Mesendoderm (in vitro differentiated cells): Measurements from ENCODE around the gene MCF2L.

Source experiments
- DNase-seq: peaks from one replicate; pipeline ENCODE4 v3.0.0; 2013
- H2AK5ac ChIP-seq: 2 replicates; pipeline ENCODE4 v1.6.1; 2013; ENCODE audit warnings: low read length, inconsistent platforms
- H2BK120ac ChIP-seq: 2 replicates; pipeline ENCODE4 v1.6.1; 2013; ENCODE audit warnings: low read depth, mild to moderate bottlenecking, low read length, moderate library complexity, mixed read lengths
- H2BK15ac ChIP-seq: replicated peaks from 2 replicates; pipeline ENCODE4 v1.6.1; 2013; ENCODE audit warnings: low read depth, mild to moderate bottlenecking, moderate library complexity
- H2BK5ac ChIP-seq: 2 replicates; pipeline ENCODE4 v1.6.1; 2013; ENCODE audit warnings: low read length, inconsistent platforms
- H3K18ac ChIP-seq: 2 replicates; pipeline ENCODE4 v1.6.1; 2013; ENCODE audit warnings: mild to moderate bottlenecking, low read length, mixed read lengths
- H3K23ac ChIP-seq: one replicate; pipeline ENCODE4 v1.6.1; 2013; ENCODE audit warnings: low read length
- H3K27ac ChIP-seq: 2 replicates; pipeline ENCODE4 v1.5.1; 2013; ENCODE audit warnings: low read depth, mild to moderate bottlenecking, inconsistent platforms, low read length, moderate library complexity
- H3K27me3 ChIP-seq: 2 replicates; pipeline ENCODE4 v1.6.1; 2013; ENCODE audit warnings: low read length, control low read depth, mild to moderate bottlenecking, inconsistent platforms; ENCODE audit not compliant: insufficient read depth, poor library complexity
- H3K36me3 ChIP-seq: 2 replicates; pipeline ENCODE4 v1.6.1; 2013; ENCODE audit warnings: low read length, inconsistent platforms; ENCODE audit not compliant: control insufficient read depth, insufficient read depth
- H3K4ac ChIP-seq: one replicate; pipeline ENCODE4 v1.6.1; 2013; ENCODE audit warnings: low read depth, mild to moderate bottlenecking, low read length, moderate library complexity
- H3K4me1 ChIP-seq: 2 replicates; pipeline ENCODE4 v1.6.1; 2013; ENCODE audit warnings: low read depth, low read length, inconsistent platforms; ENCODE audit not compliant: control insufficient read depth
- H3K4me2 ChIP-seq: 2 replicates; pipeline ENCODE4 v1.6.1; 2013; ENCODE audit warnings: low read length
- H3K4me3 ChIP-seq: 2 replicates; pipeline ENCODE4 v1.5.1; 2013; ENCODE audit warnings: mild to moderate bottlenecking, low read length
- H3K56ac ChIP-seq: one replicate; pipeline ENCODE4 v1.6.1; 2013; ENCODE audit warnings: low read length
- H3K79me1 ChIP-seq: 2 replicates; pipeline ENCODE4 v1.6.1; 2013; ENCODE audit warnings: low read length, inconsistent platforms
- H3K79me2 ChIP-seq: 2 replicates; pipeline ENCODE4 v1.6.1; 2013; ENCODE audit warnings: mild to moderate bottlenecking, low read length; ENCODE audit not compliant: control insufficient read depth, insufficient read depth
- H3K9ac ChIP-seq: 2 replicates; pipeline ENCODE4 v1.6.1; 2013; ENCODE audit warnings: low read length, inconsistent platforms
- H4K5ac ChIP-seq: one replicate; pipeline ENCODE4 v1.6.1; 2013; ENCODE audit warnings: low read length
- H4K8ac ChIP-seq: one replicate; pipeline ENCODE4 v1.6.1; 2013; ENCODE audit warnings: low read depth, mild to moderate bottlenecking, control low read depth, low read length, moderate library complexity
- WGBS: extraction: QIAGEN DNeasy Blood & Tissue Kit; methylation state at CpG from one replicate; pipeline ENCODE4 v1.1.7; 2013; ENCODE audit warnings: low lambda C conversion rate, missing lambda C conversion rate; ENCODE audit not compliant: insufficient coverage; ENCODE audit errors: extremely low coverage; 5-methylcytosine and 5-hydroxymethylcytosine counted together

The MCF2L gene

GRCh38 chr13:112992931-112993680, 24.1 kb downstream of the MCF2L start:
- Histone ChIP-seq H3K27ac (no peak overlapping the region), H3K27me3 (no peaks in the 10 kb centered on the region), H3K23ac (no peak overlapping the region), H4K8ac (no peak overlapping the region), H3K4ac (no peak overlapping the region), H3K9ac (no peak overlapping the region), H2BK15ac (no peak overlapping the region), H3K79me1 (no peaks in the 10 kb centered on the region), H2AK5ac (no peak overlapping the region), H2BK120ac (no peak overlapping the region), H3K4me3 (no peak overlapping the region), H3K36me3 (no peaks in the 10 kb centered on the region), H3K18ac (no peak overlapping the region), H3K4me2 (no peak overlapping the region), H3K79me2 (no peaks in the 10 kb centered on the region), H2BK5ac (no peak overlapping the region), H4K5ac (no peak overlapping the region), H3K56ac (no peak overlapping the region), H3K4me1 (no peaks in the 10 kb centered on the region)
- no CpG with 5 or more reads among the region's 31 CpGs for WGBS
- no peak for DNase-seq

- no peak overlapping the region for H2AK5ac ChIP-seq
- H3K4me3 ChIP-seq: no peak overlapping the region
- H4K8ac ChIP-seq: no peak overlapping the region
- H2BK5ac ChIP-seq: no peak overlapping the region
- H2BK15ac ChIP-seq: no peak overlapping the region
- H3K56ac ChIP-seq: no peak overlapping the region
- H2BK120ac ChIP-seq: no peak overlapping the region
- no peak overlapping the region for H4K5ac ChIP-seq
- no peaks in the 10 kb centered on the region for H3K79me2 ChIP-seq
- no peak overlapping the region for H3K23ac ChIP-seq
- H3K36me3 ChIP-seq: no peaks in the 10 kb centered on the region
- no peak overlapping the region for H3K4ac ChIP-seq
- H3K18ac ChIP-seq: no peak overlapping the region
- H3K27ac ChIP-seq: no peak overlapping the region
- no peak overlapping the region for H3K4me2 ChIP-seq
- no CpG with 5 or more reads among the region's 46 CpGs for WGBS
- DNase-seq: no peak
- no peak overlapping the region for H3K9ac ChIP-seq
- no peaks in the 10 kb centered on the region for H3K79me1 ChIP-seq
- no peaks in the 10 kb centered on the region for H3K27me3 ChIP-seq
- no peaks in the 10 kb centered on the region for H3K4me1 ChIP-seq
Observed at GRCh38 chr13:112994084-112994780, 25.2 kb downstream of the MCF2L start.

GRCh38 chr13:112994781-112995355, 25.9 kb downstream of the MCF2L start:
- no peak for DNase-seq
- Histone ChIP-seq H4K8ac (no peak overlapping the region), H3K4me3 (no peak overlapping the region), H3K18ac (no peak overlapping the region), H3K79me2 (no peaks in the 10 kb centered on the region), H2BK5ac (no peak overlapping the region), H2AK5ac (no peak overlapping the region), H3K23ac (no peak overlapping the region), H2BK15ac (no peak overlapping the region), H4K5ac (no peak overlapping the region), H3K27me3 (no peaks in the 10 kb centered on the region), H3K4me1 (no peaks in the 10 kb centered on the region), H3K79me1 (no peaks in the 10 kb centered on the region), H2BK120ac (no peak overlapping the region), H3K9ac (no peak overlapping the region), H3K56ac (no peak overlapping the region), H3K4ac (no peak overlapping the region), H3K36me3 (no peaks in the 10 kb centered on the region), H3K27ac (no peak overlapping the region), H3K4me2 (no peak overlapping the region)
- WGBS: no CpG with 5 or more reads among the region's 34 CpGs

GRCh38 chr13:112995395-112996191, 26.6 kb downstream of the MCF2L start:
- Histone ChIP-seq H3K27me3 (no peaks in the 10 kb centered on the region), H3K79me1 (no peaks in the 10 kb centered on the region)
- WGBS: no CpG with 5 or more reads among the region's 27 CpGs

GRCh38 chr13:112996671-112997091, 27.7 kb downstream of the MCF2L start:
- H3K27ac ChIP-seq: no peak overlapping the region
- H2BK5ac ChIP-seq: no peak overlapping the region
- no peak overlapping the region for H2BK15ac ChIP-seq
- H2BK120ac ChIP-seq: no peak overlapping the region
- H3K4me1 ChIP-seq: no peaks in the 10 kb centered on the region
- no CpG with 5 or more reads among the region's 19 CpGs for WGBS
- no peak overlapping the region for H3K9ac ChIP-seq
- no peak overlapping the region for H3K4me3 ChIP-seq
- no peak overlapping the region for H3K23ac ChIP-seq
- H3K56ac ChIP-seq: no peak overlapping the region
- H3K4me2 ChIP-seq: no peak overlapping the region
- H2AK5ac ChIP-seq: no peak overlapping the region
- DNase-seq: no peak
- no peak overlapping the region for H3K4ac ChIP-seq
- no peak overlapping the region for H4K5ac ChIP-seq
- H3K79me2 ChIP-seq: no peaks in the 10 kb centered on the region
- H3K79me1 ChIP-seq: no peaks in the 10 kb centered on the region
- H4K8ac ChIP-seq: no peak overlapping the region
- H3K36me3 ChIP-seq: no peaks in the 10 kb centered on the region
- no peak overlapping the region for H3K18ac ChIP-seq
- no peaks in the 10 kb centered on the region for H3K27me3 ChIP-seq

More at GRCh38 chr13:112995395-112996191, 26.6 kb downstream of the MCF2L start:
- H2BK120ac ChIP-seq: no peak overlapping the region
- no peak overlapping the region for H3K4me3 ChIP-seq
- no peak overlapping the region for H2BK5ac ChIP-seq
- no peak overlapping the region for H3K9ac ChIP-seq
- no peak overlapping the region for H3K18ac ChIP-seq
- H3K4me1 ChIP-seq: no peaks in the 10 kb centered on the region
- no peaks in the 10 kb centered on the region for H3K36me3 ChIP-seq
- H3K56ac ChIP-seq: no peak overlapping the region
- no peak overlapping the region for H3K4me2 ChIP-seq
- no peak overlapping the region for H2AK5ac ChIP-seq
- no peak overlapping the region for H3K4ac ChIP-seq
- DNase-seq: no peak
- H4K8ac ChIP-seq: no peak overlapping the region
- no peaks in the 10 kb centered on the region for H3K79me2 ChIP-seq
- H2BK15ac ChIP-seq: no peak overlapping the region
- H4K5ac ChIP-seq: no peak overlapping the region
- no peak overlapping the region for H3K27ac ChIP-seq
- H3K23ac ChIP-seq: no peak overlapping the region
